Fibroblast of lung (primary cell): ENCODE results near the gene SETBP1. TPM values are rescaled to one million over a fixed set of nuclear protein-coding genes. Genes with fewer than 3 reads are reported as not detected.

ENCODE experiments used
- DNase-seq, 2 donors: peaks; one replicate each; pipeline versions ENCODE4 v3.0.0 to v3.0.0-alpha.2; 2010; ENCODE audit warnings: low read depth in 2 of 2
- H2AFZ ChIP-seq: 2 replicates; pipeline ENCODE4 v1.5.1; 2012; ENCODE audit warnings: low read length, control low read depth, inconsistent platforms
- H3K27ac ChIP-seq: 2 replicates; pipeline ENCODE4 v1.5.1; 2011; ENCODE audit warnings: low read length, control low read depth; ENCODE audit not compliant: insufficient read depth
- H3K27me3 ChIP-seq: 2 replicates; pipeline ENCODE4 v1.5.1; 2011; ENCODE audit warnings: mild to moderate bottlenecking, low read length; ENCODE audit not compliant: control insufficient read depth, insufficient read depth
- H3K36me3 ChIP-seq: 2 replicates; pipeline ENCODE4 v1.5.1; 2011; ENCODE audit warnings: low read length; ENCODE audit not compliant: control insufficient read depth, insufficient read depth
- H3K4me1 ChIP-seq: 2 replicates; pipeline ENCODE4 v1.5.1; 2011; ENCODE audit warnings: low read length; ENCODE audit not compliant: control insufficient read depth, insufficient read depth; ENCODE audit errors: extremely low read depth
- H3K4me2 ChIP-seq: 2 replicates; pipeline ENCODE4 v1.5.1; 2011; ENCODE audit warnings: low read length, control low read depth; ENCODE audit not compliant: insufficient read depth; ENCODE audit errors: extremely low read depth
- H3K4me3 ChIP-seq, 4 experiments: fragments of 200-600 bp in 1 of 4; sonication (generic) in 1 of 4; replicated peaks in 1 of 4; 2 replicates each; pipeline ENCODE4 v1.5.1; 2011 to 2016; ENCODE audit warnings: low read length in 4 of 4, low read depth in 3 of 4, mild to moderate bottlenecking in 3 of 4, control low read depth in 2 of 4, inconsistent platforms in 1 of 4, mixed read lengths in 1 of 4; ENCODE audit not compliant: insufficient read depth in 1 of 4; ENCODE audit errors: control extremely low read depth in 1 of 4
- H3K79me2 ChIP-seq: 2 replicates; pipeline ENCODE4 v1.5.1; 2012; ENCODE audit warnings: mild to moderate bottlenecking, low read length, inconsistent platforms; ENCODE audit not compliant: control insufficient read depth, insufficient read depth
- H3K9ac ChIP-seq: 2 replicates; pipeline ENCODE4 v1.5.1; 2011; ENCODE audit warnings: mild to moderate bottlenecking, low read length, control low read depth; ENCODE audit not compliant: insufficient read depth
- H3K9me3 ChIP-seq: 2 replicates; pipeline ENCODE4 v1.5.1; 2012; ENCODE audit warnings: low read depth, low read length; ENCODE audit not compliant: control insufficient read depth, insufficient read depth
- H4K20me1 ChIP-seq: 2 replicates; pipeline ENCODE4 v1.5.1; 2011; ENCODE audit warnings: low read length; ENCODE audit not compliant: control insufficient read depth, insufficient read depth; ENCODE audit errors: extremely low read depth
- EZH2 ChIP-seq: IDR thresholded peaks from 2 replicates; pipeline ENCODE4 v1.5.1; 2012; ENCODE audit warnings: low read length, control low read depth, mild to moderate bottlenecking; ENCODE audit errors: missing control alignments
- polyA plus RNA-seq, 2 donors: library from polyadenylated mRNA; depleted of rRNA in 1 of 2; stranded (reverse) in 1 of 2; unstranded in 1 of 2; fragments of >200 nt; gene quantifications; 2 replicates each; pipeline ENCODE4 v1.2.1, GENCODE V29; 2011 to 2012; ENCODE audit warnings: missing spikeins in 1 of 2
- total RNA-seq: library from RNA; depleted of rRNA; stranded (reverse); fragments of >200 nt; gene quantifications from 2 replicates; pipeline ENCODE4 v1.2.1, GENCODE V29; 2014
- TF ChIP-seq, protein P1 (sequence below), 2 donors: IDR thresholded peaks in 1 of 2; conservative IDR thresholded peaks in 1 of 2; 1 replicate in 1 of 2; 2 replicates in 1 of 2; pipeline ENCODE4 v1.5.1; 2011 to 2012; ENCODE audit warnings: low read length in 2 of 2, control low read depth in 1 of 2, inconsistent platforms in 1 of 2, low read depth in 1 of 2, mild to moderate bottlenecking in 1 of 2

The SETBP1 gene
- total and polyA plus RNA-seq, 2 donors (not counting 1 experiment from before 2014, with no cell fraction given): 4.5 to 5.4 TPM

DNA sequence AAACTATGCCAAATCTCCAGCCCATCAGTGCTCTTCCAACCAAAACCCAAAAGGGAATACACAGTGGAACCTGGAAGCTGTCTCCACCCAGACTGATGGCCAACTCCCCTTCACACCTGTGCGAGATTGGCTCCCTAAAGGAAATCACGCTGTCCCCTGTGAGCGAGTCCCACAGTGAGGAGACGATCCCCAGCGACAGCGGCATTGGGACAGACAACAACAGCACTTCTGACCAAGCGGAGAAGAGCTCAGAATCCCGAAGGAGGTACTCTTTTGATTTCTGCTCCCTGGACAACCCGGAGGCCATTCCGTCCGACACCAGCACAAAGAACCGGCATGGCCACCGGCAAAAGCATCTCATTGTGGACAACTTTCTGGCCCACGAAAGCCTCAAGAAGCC lies 271.1 kb downstream of the SETBP1 start:
- H3K9ac ChIP-seq: no peak overlapping the region
- H3K4me3 ChIP-seq: no peak overlapping the region
- no peaks in the 10 kb centered on the region for H4K20me1 ChIP-seq
- no peak overlapping the region for H2AFZ ChIP-seq
- DNase-seq: no peak
- TF ChIP-seq, protein P1, sequence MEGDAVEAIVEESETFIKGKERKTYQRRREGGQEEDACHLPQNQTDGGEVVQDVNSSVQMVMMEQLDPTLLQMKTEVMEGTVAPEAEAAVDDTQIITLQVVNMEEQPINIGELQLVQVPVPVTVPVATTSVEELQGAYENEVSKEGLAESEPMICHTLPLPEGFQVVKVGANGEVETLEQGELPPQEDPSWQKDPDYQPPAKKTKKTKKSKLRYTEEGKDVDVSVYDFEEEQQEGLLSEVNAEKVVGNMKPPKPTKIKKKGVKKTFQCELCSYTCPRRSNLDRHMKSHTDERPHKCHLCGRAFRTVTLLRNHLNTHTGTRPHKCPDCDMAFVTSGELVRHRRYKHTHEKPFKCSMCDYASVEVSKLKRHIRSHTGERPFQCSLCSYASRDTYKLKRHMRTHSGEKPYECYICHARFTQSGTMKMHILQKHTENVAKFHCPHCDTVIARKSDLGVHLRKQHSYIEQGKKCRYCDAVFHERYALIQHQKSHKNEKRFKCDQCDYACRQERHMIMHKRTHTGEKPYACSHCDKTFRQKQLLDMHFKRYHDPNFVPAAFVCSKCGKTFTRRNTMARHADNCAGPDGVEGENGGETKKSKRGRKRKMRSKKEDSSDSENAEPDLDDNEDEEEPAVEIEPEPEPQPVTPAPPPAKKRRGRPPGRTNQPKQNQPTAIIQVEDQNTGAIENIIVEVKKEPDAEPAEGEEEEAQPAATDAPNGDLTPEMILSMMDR (conservative IDR thresholded peaks at IDR 0.05 in 1 of 2, IDR thresholded peaks at IDR 0.05 in 1 of 2; ENCODE audit: low read depth in 1 of 2, low read length in 2 of 2): no peak
- no peak for TF ChIP-seq EZH2
- no peaks in the 10 kb centered on the region for H3K4me1 ChIP-seq
- no peaks in the 10 kb centered on the region for H3K9me3 ChIP-seq
- H3K36me3 ChIP-seq: no peaks in the 10 kb centered on the region
- H3K4me2 ChIP-seq: no peak overlapping the region
- no peaks in the 10 kb centered on the region for H3K79me2 ChIP-seq
- no peaks in the 10 kb centered on the region for H3K27me3 ChIP-seq
- no peak overlapping the region for H3K27ac ChIP-seq

DNA sequence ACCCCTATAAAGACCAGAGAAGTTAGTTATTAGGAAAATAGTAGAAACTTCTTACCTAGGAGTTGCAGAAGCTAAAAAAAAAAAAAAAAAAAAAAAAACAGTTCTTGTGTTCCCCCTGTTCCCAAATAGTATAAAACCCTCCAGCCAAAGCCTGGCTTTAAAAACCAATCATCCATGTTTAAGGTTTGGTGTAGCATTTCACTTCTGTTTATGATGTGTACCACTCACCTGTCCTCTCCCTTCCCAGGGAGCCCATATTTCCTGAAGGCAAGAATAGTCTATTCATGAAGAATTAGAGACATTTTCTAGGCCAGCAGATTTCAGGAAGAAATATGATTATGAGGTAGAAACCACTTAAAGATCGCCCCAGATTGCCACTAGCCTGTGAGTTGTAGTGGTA lies 273.6 kb downstream of the SETBP1 start:
- no peak overlapping the region for H3K4me2 ChIP-seq
- H3K27me3 ChIP-seq: no peaks in the 10 kb centered on the region
- H3K4me3 ChIP-seq: no peak overlapping the region
- H4K20me1 ChIP-seq: no peaks in the 10 kb centered on the region
- H3K4me1 ChIP-seq: no peaks in the 10 kb centered on the region
- no peaks in the 10 kb centered on the region for H3K79me2 ChIP-seq
- no peaks in the 10 kb centered on the region for H3K36me3 ChIP-seq
- H2AFZ ChIP-seq: no peak overlapping the region
- TF ChIP-seq EZH2: no peak
- TF ChIP-seq, protein P1 (conservative IDR thresholded peaks at IDR 0.05 in 1 of 2, IDR thresholded peaks at IDR 0.05 in 1 of 2; ENCODE audit: low read depth in 1 of 2, low read length in 2 of 2): no peak
- DNase-seq: no peak
- H3K27ac ChIP-seq: no peak overlapping the region
- no peaks in the 10 kb centered on the region for H3K9me3 ChIP-seq
- H3K9ac ChIP-seq: no peak overlapping the region

DNA sequence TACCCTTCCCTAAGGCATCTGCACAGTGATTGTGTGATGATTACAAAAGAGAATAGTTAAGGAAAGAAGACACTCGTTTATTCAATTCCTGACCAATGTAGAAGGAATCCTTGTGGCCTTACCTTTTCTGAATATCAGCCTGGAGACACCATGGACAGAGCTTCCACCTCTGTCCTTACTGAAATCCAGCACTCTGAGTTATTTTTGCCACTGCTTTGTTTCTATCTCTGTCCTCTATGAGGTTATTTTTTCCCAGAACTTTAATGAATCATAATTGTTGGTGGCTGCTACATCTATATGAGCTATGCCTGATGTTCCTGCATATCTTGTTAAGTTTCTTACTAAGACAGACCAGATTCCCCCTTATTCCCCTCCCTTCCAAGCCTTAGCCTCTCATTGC lies 275.1 kb downstream of the SETBP1 start:
- no peak overlapping the region for H2AFZ ChIP-seq
- no peak for DNase-seq
- no peak overlapping the region for H3K4me2 ChIP-seq
- no peaks in the 10 kb centered on the region for H3K9me3 ChIP-seq
- H3K79me2 ChIP-seq: no peaks in the 10 kb centered on the region
- no peaks in the 10 kb centered on the region for H3K4me1 ChIP-seq
- H3K27ac ChIP-seq: no peak overlapping the region
- no peak overlapping the region for H3K9ac ChIP-seq
- H3K36me3 ChIP-seq: no peaks in the 10 kb centered on the region
- H3K27me3 ChIP-seq: no peaks in the 10 kb centered on the region
- TF ChIP-seq, protein P1 (conservative IDR thresholded peaks at IDR 0.05 in 1 of 2, IDR thresholded peaks at IDR 0.05 in 1 of 2; ENCODE audit: low read depth in 1 of 2, low read length in 2 of 2): no peak
- TF ChIP-seq EZH2: no peak
- no peak overlapping the region for H3K4me3 ChIP-seq
- no peaks in the 10 kb centered on the region for H4K20me1 ChIP-seq
